Measurements from ENCODE around the gene CHMP1B.

The CHMP1B gene

GRCh38 chr18:11873670-11874340 is 22.6 kb downstream of the CHMP1B start:
- no peaks in the 10 kb centered on the region for H3K27me3 Mint-ChIP-seq (ENCODE audit: low read depth)
- H3K36me3 Mint-ChIP-seq (ENCODE audit: low read depth) = peaks cover 17% of the 10 kb centered on the region
- H3K4me1 Mint-ChIP-seq = no peaks in the 10 kb centered on the region
- H3K9me3 Mint-ChIP-seq = no peaks in the 10 kb centered on the region
- TF ChIP-seq, protein P1, sequence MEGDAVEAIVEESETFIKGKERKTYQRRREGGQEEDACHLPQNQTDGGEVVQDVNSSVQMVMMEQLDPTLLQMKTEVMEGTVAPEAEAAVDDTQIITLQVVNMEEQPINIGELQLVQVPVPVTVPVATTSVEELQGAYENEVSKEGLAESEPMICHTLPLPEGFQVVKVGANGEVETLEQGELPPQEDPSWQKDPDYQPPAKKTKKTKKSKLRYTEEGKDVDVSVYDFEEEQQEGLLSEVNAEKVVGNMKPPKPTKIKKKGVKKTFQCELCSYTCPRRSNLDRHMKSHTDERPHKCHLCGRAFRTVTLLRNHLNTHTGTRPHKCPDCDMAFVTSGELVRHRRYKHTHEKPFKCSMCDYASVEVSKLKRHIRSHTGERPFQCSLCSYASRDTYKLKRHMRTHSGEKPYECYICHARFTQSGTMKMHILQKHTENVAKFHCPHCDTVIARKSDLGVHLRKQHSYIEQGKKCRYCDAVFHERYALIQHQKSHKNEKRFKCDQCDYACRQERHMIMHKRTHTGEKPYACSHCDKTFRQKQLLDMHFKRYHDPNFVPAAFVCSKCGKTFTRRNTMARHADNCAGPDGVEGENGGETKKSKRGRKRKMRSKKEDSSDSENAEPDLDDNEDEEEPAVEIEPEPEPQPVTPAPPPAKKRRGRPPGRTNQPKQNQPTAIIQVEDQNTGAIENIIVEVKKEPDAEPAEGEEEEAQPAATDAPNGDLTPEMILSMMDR (IDR thresholded peaks at IDR 0.05; ENCODE audit: unreplicated experiment in 3 of 3) = no peak
- H3K4me3 Mint-ChIP-seq = no peak overlapping the region
- no peak overlapping the region for H3K27ac Mint-ChIP-seq

DNA sequence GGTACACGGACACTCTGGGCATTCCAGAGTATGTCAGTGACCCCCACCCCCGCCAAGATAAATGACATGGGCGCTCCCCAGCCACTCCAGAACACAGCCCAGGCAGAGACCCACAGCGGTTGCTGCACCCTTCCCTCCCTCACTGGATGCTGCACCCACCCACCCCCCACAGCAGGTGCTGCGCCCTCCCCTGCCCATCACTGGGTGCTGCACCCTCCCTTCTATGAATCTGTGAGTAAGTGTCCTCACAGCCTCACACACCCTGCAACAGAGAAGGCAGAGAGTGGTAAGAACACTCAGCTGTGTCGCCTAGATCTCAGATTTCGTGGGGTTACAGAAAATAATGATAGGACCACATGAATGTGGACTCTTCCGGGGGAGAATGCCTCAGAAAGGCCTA is 23.5 kb downstream of the CHMP1B start:
- H3K27ac Mint-ChIP-seq = no peak overlapping the region
- H3K9me3 Mint-ChIP-seq = no peaks in the 10 kb centered on the region
- no peaks in the 10 kb centered on the region for H3K4me1 Mint-ChIP-seq
- H3K4me3 Mint-ChIP-seq = no peak overlapping the region
- H3K27me3 Mint-ChIP-seq (ENCODE audit: low read depth) = no peaks in the 10 kb centered on the region
- TF ChIP-seq, protein P1 (IDR thresholded peaks at IDR 0.05; ENCODE audit: unreplicated experiment in 3 of 3) = no peak
- peaks cover 17% of the 10 kb centered on the region for H3K36me3 Mint-ChIP-seq (ENCODE audit: low read depth)

DNA sequence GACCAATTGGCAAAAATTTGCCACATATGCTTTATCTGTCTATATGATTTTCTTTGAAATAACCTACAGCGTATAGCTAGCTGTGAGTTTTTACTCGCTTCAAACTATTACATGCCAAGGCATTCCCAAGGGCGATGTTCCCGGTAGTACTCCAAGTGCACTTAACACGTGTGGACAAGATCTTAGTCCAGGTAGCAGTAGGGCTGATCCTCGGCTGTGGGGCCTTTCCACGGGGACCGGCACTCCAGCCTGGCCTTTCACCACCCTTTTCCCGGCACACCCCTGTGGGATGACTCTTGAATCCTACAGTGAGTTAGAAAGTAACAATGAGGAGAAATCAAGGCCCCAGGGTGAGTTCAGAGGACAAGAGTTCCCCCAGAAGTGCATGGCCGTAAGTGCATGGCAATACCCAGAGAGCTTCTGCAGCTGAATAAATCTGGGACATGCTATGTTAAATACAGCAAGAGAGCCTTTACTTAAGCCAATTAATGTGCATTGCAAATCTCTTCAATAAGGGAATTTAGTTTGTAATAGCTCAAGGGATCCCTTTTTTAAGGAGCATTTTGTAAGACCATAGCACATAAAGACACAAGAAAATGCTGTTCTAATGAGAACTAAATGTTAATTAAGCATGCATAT is 26.4 kb downstream of the CHMP1B start:
- Mint-ChIP-seq H3K9me3 (no peaks in the 10 kb centered on the region), H3K4me3 (no peak overlapping the region), H3K36me3 (ENCODE audit: low read depth) (peaks cover 26% of the 10 kb centered on the region), H3K27ac (no peak overlapping the region), H3K4me1 (no peaks in the 10 kb centered on the region), H3K27me3 (ENCODE audit: low read depth) (no peaks in the 10 kb centered on the region)
- TF ChIP-seq, protein P1 (IDR thresholded peaks at IDR 0.05; ENCODE audit: unreplicated experiment in 3 of 3) = no peak

DNA sequence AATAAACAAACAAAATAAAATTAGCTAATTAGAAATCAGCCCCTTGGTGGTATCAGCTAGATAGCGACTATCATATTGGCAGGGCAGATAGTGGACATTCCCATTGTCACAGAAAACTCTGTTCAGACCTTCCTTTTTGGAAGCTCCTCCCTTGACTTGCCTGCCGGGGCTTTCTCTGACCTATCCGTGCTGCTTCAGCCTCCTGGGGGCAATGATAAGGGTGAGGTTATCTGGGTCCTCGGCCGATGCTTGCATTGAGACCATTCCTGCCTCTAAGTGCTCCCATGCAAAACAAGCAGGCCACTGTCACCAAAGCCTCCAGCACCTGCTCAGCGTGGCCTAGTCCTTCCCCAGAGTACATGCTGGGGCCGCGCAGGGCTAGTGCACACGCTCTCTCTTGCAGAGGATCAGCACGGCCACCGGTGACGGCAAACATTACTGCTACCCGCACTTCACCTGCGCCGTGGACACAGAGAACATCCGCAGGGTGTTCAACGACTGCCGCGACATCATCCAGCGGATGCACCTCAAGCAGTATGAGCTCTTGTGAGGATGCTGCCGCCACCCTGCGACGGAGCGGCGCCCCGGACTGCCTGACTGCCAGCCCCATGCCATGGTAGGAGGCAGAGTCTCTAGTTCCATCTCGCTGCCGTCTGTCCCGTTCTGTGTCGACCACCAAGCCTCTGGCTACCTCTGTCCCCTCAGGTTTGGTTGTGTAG is 29.5 kb downstream of the CHMP1B start:
- Mint-ChIP-seq H3K4me3 (no peak overlapping the region), H3K27me3 (ENCODE audit: low read depth) (no peaks in the 10 kb centered on the region), H3K36me3 (ENCODE audit: low read depth) (peaks cover 25% of the 10 kb centered on the region), H3K27ac (no peak overlapping the region), H3K4me1 (no peaks in the 10 kb centered on the region), H3K9me3 (no peaks in the 10 kb centered on the region)
- TF ChIP-seq, protein P1 (IDR thresholded peaks at IDR 0.05; ENCODE audit: unreplicated experiment in 3 of 3) = no peak

GRCh38 chr18:11882636-11883035 is 31.4 kb downstream of the CHMP1B start:
- Mint-ChIP-seq H3K4me3 (no peak overlapping the region), H3K36me3 (ENCODE audit: low read depth) (peaks cover 26% of the 10 kb centered on the region), H3K27me3 (ENCODE audit: low read depth) (no peaks in the 10 kb centered on the region), H3K9me3 (no peaks in the 10 kb centered on the region), H3K4me1 (no peaks in the 10 kb centered on the region), H3K27ac (no peak overlapping the region)
- TF ChIP-seq, protein P1 (IDR thresholded peaks at IDR 0.05; ENCODE audit: unreplicated experiment in 3 of 3) = no peak

All from nephron (organoid).